Mesodermal cell (in vitro differentiated cells): ENCODE data around the gene SMIM28.

Experiments
- H3K27ac ChIP-seq: 2 replicates; pipeline ENCODE4 v1.7.0; 2013; ENCODE audit warnings: mild to moderate bottlenecking, low read depth, low read length, moderate library complexity; ENCODE audit not compliant: severe bottlenecking
- H3K36me3 ChIP-seq: 2 replicates; pipeline ENCODE4 v1.7.1; 2013; ENCODE audit warnings: mild to moderate bottlenecking, low read length, moderate library complexity; ENCODE audit not compliant: control insufficient read depth, insufficient read depth
- H3K4me1 ChIP-seq: one replicate; pipeline ENCODE4 v1.7.1; 2013; ENCODE audit warnings: mild to moderate bottlenecking, low read length; ENCODE audit not compliant: insufficient read depth, control insufficient read depth, poor library complexity, severe bottlenecking
- H3K4me3 ChIP-seq: 2 replicates; pipeline ENCODE4 v1.7.0; 2013; ENCODE audit warnings: low read length, control low read depth, mild to moderate bottlenecking; ENCODE audit not compliant: insufficient read depth, poor library complexity, severe bottlenecking; ENCODE audit errors: extremely low read depth
- H3K9me3 ChIP-seq: 2 replicates; pipeline ENCODE4 v1.7.1; 2013; ENCODE audit warnings: mild to moderate bottlenecking, low read length, moderate library complexity; ENCODE audit not compliant: control insufficient read depth
- WGBS, 2 experiments: methylation state at CpG; one replicate each; pipeline ENCODE4 v1.1.5; 2013; ENCODE audit warnings: missing lambda C conversion rate in 2 of 2; ENCODE audit not compliant: insufficient coverage in 2 of 2; 5-methylcytosine and 5-hydroxymethylcytosine counted together

SMIM28 gene

DNA sequence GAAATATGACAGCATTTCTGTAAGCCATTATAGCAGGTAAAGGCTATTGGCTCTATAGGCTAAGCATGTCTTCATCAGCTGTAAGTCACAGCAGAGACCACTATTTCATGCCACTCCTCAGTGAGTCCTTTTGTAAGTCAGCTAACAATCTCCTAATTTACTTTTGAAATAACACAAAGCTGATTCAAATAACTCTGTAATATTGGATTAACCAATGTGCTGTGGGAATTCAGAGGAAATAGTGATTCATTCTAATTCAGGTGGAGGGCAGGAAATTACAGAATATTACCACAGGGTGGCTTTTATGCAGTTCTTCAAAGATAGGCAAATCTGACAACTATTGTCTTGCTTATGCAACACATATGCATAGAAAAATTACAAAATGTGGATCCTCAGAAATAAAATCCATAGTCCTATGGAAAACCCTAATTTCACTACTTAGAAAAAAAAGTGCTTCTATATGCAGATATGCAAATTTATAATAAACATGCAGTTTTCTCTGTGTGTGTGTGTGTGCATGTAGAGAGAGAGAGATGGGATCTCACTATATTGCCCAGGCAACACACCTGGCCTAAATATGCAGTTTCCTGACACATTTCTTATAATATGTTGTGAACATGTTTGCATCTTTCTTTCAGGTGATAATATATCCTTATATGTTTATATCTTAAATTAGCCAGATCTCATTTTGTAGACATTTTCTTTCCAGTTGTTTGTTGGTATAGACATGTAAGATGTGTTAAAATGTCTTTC lies 4.8 kb upstream of the SMIM28 start:
- no peaks in the 10 kb centered on the region for H3K9me3 ChIP-seq
- no peaks in the 10 kb centered on the region for H3K36me3 ChIP-seq
- H3K4me1 ChIP-seq: no peaks in the 10 kb centered on the region

GRCh38 chr6:138374230-138374629 lies 3.5 kb upstream of the SMIM28 start:
- Histone ChIP-seq H3K4me1 (no peaks in the 10 kb centered on the region), H3K4me3 (no peak overlapping the region), H3K27ac (no peak overlapping the region), H3K9me3 (no peaks in the 10 kb centered on the region), H3K36me3 (no peaks in the 10 kb centered on the region)

More for the DNA sequence above, 4.8 kb upstream of the SMIM28 start:
- no peak overlapping the region for H3K4me3 ChIP-seq
- H3K27ac ChIP-seq: no peak overlapping the region

DNA sequence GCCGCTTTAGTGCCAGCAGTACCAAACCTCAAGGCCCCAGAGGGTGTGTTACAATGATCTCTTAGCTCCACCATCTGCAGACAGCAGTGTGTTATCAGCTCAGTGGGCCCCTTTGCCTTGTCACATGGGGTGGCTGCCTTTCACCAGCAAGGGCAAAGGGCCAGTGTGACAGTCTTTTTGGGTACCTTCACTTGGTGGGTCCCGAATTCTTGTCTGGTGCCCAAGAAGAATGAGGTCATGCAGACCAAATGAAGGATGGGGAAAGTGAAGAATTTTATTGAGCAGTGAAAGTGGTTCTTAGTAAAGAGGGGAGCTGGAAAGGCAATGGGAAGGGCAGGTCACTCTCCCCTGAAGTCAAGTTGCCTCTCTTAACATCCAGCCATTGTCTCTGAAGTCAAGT lies 2.9 kb upstream of the SMIM28 start:
- 87 to 93% methylated on average over 2 of the region's 2 CpGs for WGBS, 2 experiments
- no peaks in the 10 kb centered on the region for H3K9me3 ChIP-seq

DNA sequence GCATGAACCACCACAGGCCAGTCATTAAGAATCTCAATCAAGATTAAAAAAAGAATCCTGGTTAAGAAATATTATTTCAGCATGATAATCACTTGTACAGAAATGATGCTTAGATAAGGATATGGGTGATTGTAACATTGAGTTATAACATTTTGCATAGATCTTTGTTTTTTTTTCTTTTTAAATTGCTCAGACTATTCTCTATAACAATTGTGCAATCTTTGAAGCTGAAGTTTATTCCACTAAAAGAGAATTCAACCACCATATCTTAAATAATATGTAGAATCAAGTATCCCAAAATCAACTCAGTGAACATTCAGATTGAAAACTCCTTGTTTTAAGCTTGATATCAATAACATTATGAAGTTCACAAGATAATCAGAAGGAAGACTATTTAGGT lies 663 bp upstream of the SMIM28 start:
- H3K36me3 ChIP-seq: no peaks in the 10 kb centered on the region
- no peaks in the 10 kb centered on the region for H3K4me1 ChIP-seq
- no peak overlapping the region for H3K4me3 ChIP-seq
- H3K9me3 ChIP-seq: no peaks in the 10 kb centered on the region
- H3K27ac ChIP-seq: no peak overlapping the region

More for the DNA sequence above, 2.9 kb upstream of the SMIM28 start:
- Histone ChIP-seq H3K27ac (no peak overlapping the region), H3K36me3 (no peaks in the 10 kb centered on the region), H3K4me3 (no peak overlapping the region), H3K4me1 (no peaks in the 10 kb centered on the region)

GRCh38 chr6:138378463-138378862 lies 758 bp downstream of the SMIM28 start:
- H3K9me3 ChIP-seq: no peaks in the 10 kb centered on the region
- no CpG with 5 or more reads among the region's 4 CpGs for WGBS, 2 experiments
- no peak overlapping the region for H3K27ac ChIP-seq
- H3K4me3 ChIP-seq: no peak overlapping the region
- H3K36me3 ChIP-seq: no peaks in the 10 kb centered on the region
- no peaks in the 10 kb centered on the region for H3K4me1 ChIP-seq

- WGBS, 2 experiments: 94 to 95% methylated on average over 3 of the region's 8 CpGs
- Histone ChIP-seq H3K4me1 (no peaks in the 10 kb centered on the region), H3K27ac (no peak overlapping the region)
Measured at GRCh38 chr6:138382498-138383265, 5.0 kb downstream of the SMIM28 start.

GRCh38 chr6:138383776-138384175 lies 6.1 kb downstream of the SMIM28 start:
- 73 to 100% methylated on average over 1 to 2 of the region's 3 CpGs for WGBS, 2 experiments

More at GRCh38 chr6:138382498-138383265, 5.0 kb downstream of the SMIM28 start:
- Histone ChIP-seq H3K4me3 (no peak overlapping the region), H3K36me3 (no peaks in the 10 kb centered on the region), H3K9me3 (no peaks in the 10 kb centered on the region)

GRCh38 chr6:138386897-138387296 lies 9.2 kb downstream of the SMIM28 start:
- Histone ChIP-seq H3K4me1 (no peaks in the 10 kb centered on the region), H3K36me3 (no peaks in the 10 kb centered on the region), H3K27ac (no peak overlapping the region), H3K9me3 (no peaks in the 10 kb centered on the region), H3K4me3 (no peak overlapping the region)
- WGBS, 2 experiments: 90% methylated on average over 2 of the region's 3 CpGs; no CpG with 5 or more reads in 1 of the 2 experiments

More at GRCh38 chr6:138383776-138384175, 6.1 kb downstream of the SMIM28 start:
- Histone ChIP-seq H3K4me1 (no peaks in the 10 kb centered on the region), H3K27ac (no peak overlapping the region), H3K4me3 (no peak overlapping the region), H3K9me3 (no peaks in the 10 kb centered on the region), H3K36me3 (no peaks in the 10 kb centered on the region)

DNA sequence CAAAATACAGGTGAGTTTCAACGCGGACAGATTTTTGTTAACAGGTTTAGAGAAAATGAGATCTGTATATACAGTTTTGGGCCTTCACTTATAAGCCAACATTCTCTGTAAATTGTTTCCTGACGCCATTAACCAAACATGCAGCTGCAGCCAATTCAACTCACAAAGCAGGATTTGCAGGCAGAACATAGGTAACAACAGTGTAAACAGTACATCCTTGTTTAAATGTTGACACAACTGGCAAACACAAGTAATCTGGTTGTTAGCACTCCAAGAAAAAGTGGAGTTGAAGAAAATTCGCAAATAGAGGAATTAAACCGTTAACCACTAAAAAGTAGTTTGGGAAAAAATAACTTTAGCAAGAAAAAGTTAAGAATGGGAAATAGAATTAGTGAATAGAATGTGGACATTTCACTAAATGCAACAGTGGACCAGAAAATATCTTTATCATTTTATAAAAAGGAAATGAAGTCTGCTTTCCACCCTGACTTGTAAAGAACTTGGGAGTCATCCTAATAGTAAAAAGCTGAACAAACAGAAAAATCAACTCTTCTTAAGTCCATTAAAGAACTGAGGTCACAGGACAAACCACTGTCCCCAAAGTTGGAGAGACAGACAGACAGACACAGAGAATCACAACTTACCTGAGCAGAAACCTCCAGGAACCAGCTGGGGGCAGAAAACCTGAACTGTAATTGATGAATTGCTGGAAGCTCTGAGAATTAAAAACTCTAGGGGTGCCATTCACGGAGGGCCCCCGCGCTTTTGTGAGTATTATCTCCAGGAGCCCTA lies 10.1 kb downstream of the SMIM28 start:
- Histone ChIP-seq H3K9me3 (no peaks in the 10 kb centered on the region), H3K4me3 (no peak overlapping the region), H3K27ac (no peak overlapping the region), H3K36me3 (no peaks in the 10 kb centered on the region), H3K4me1 (no peaks in the 10 kb centered on the region)
- WGBS, 2 experiments: 92 to 94% methylated on average over 6 of the region's 8 CpGs

GRCh38 chr6:138389551-138389950 lies 11.8 kb downstream of the SMIM28 start:
- H3K36me3 ChIP-seq: no peaks in the 10 kb centered on the region
- no peaks in the 10 kb centered on the region for H3K9me3 ChIP-seq
- H3K4me1 ChIP-seq: no peaks in the 10 kb centered on the region
- WGBS, 2 experiments: 86 to 95% methylated on average over 2 to 5 of the region's 5 CpGs
- H3K27ac ChIP-seq: no peak overlapping the region
- no peak overlapping the region for H3K4me3 ChIP-seq
